ENCODE data around the gene PARN.

DNA sequence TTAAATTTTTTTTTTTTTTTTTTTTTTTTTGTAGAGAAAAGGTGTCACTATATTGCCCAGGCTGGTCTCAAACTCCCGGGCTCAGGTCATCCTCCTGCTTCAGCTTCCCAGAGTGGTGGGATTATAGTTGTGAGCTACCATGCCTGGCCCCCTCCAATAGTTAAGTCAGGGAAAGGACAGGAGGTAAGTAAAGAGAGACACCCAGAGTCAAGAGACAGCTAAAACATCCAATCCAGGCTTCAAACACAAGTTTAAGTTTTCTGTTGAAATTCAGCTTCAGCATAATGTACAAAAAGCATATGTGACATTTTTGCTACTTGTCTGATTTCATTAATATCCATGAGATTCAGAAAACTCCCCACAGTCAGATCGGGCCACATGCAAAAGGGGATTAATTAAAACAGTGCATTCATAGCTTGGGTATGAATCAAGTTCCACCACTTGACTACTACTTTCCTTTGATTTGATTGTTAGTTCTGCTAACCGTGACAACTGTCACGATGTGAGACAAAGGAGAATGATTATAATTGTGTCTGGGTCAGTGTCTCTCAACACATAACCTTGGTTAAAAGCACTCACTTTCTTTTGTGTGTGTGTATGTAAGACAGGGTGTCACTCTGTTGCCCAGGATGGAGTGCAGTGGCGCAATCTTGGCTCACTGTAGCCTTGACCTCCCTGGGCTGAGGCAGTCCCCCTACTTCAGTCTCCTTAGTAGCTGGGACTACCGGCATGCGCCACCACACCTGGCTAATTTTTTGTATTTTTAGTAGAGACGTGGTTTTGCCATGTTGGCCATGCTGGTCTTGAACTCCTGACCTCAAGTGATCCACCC is 184.9 kb downstream of the PARN start:
- TF ChIP-seq, protein P1, sequence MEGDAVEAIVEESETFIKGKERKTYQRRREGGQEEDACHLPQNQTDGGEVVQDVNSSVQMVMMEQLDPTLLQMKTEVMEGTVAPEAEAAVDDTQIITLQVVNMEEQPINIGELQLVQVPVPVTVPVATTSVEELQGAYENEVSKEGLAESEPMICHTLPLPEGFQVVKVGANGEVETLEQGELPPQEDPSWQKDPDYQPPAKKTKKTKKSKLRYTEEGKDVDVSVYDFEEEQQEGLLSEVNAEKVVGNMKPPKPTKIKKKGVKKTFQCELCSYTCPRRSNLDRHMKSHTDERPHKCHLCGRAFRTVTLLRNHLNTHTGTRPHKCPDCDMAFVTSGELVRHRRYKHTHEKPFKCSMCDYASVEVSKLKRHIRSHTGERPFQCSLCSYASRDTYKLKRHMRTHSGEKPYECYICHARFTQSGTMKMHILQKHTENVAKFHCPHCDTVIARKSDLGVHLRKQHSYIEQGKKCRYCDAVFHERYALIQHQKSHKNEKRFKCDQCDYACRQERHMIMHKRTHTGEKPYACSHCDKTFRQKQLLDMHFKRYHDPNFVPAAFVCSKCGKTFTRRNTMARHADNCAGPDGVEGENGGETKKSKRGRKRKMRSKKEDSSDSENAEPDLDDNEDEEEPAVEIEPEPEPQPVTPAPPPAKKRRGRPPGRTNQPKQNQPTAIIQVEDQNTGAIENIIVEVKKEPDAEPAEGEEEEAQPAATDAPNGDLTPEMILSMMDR (IDR thresholded peaks at IDR 0.05; ENCODE audit: low read length): no peak
- TF ChIP-seq EZH2phosphoT487 (IDR thresholded peaks at IDR 0.05; ENCODE audit: low read length): no peak

Data from MM.1S (cell line).